Transverse colon (tissue), 4 donors: ENCODE data around the gene TULP4. TPM values are rescaled to one million over a fixed set of nuclear protein-coding genes. Genes with fewer than 3 reads are reported as not detected.

Source experiments
- DNase-seq: peaks from one replicate; pipeline ENCODE4 v3.0.0-alpha.2; 2019
- H3K27ac ChIP-seq, 4 donors: fragments of 200-600 bp; sonication (generic); 2 replicates each; pipeline ENCODE4 v1.5.1; 2016 to 2018; ENCODE audit warnings: inconsistent platforms in 4 of 4
- H3K27me3 ChIP-seq: fragments of 200-600 bp; sonication (generic); 2 replicates; pipeline ENCODE4 v1.5.1; 2017; ENCODE audit warnings: inconsistent platforms
- H3K36me3 ChIP-seq, 4 donors: fragments of 200-600 bp; sonication (generic); 2 replicates each; pipeline ENCODE4 v1.5.1; 2017 to 2019; ENCODE audit warnings: inconsistent platforms in 4 of 4
- H3K4me1 ChIP-seq, 4 donors: fragments of 200-600 bp; sonication (generic); 2 replicates each; pipeline ENCODE4 v1.5.1; 2017 to 2020; ENCODE audit warnings: inconsistent platforms in 4 of 4
- H3K4me3 ChIP-seq, 4 donors: fragments of 200-600 bp; sonication (generic); 1 replicate in 1 of 4; 2 replicates in 3 of 4; pipeline versions ENCODE4 v1.5.1 to v1.6.1; 2017 to 2019; ENCODE audit warnings: inconsistent platforms in 4 of 4
- H3K9me3 ChIP-seq, 2 donors: fragments of 200-600 bp; sonication (generic); 2 replicates each; pipeline ENCODE4 v1.5.1; 2017 to 2019; ENCODE audit warnings: inconsistent platforms in 2 of 2
- EP300 ChIP-seq: sonication (generic); formaldehyde crosslinking; IDR thresholded peaks from one replicate; pipeline ENCODE4 v1.6.1; 2017; ENCODE audit warnings: antibody characterized with exemption, low read depth
- POLR2A ChIP-seq: fragments of 450-650 bp; IDR thresholded peaks from one replicate; pipeline ENCODE4 v1.6.1; 2016; ENCODE audit warnings: antibody characterized with exemption, mild to moderate bottlenecking, moderate library complexity
- POLR2AphosphoS5 ChIP-seq, 3 donors: sonication (generic); formaldehyde crosslinking; IDR thresholded peaks; one replicate each; pipeline ENCODE4 v1.6.1; 2016; ENCODE audit warnings: antibody characterized with exemption in 3 of 3
- WGBS, 2 donors: methylation state at CpG; one replicate each; pipeline ENCODE4 v1.1.5; 2018; ENCODE audit warnings: low coverage in 1 of 2; 5-methylcytosine and 5-hydroxymethylcytosine counted together
- in situ Hi-C, 4 donors: fragments of 200-750 bp; cut with MboI; loops; one replicate each; pipeline versions ENCODE4 v1.15.0 to v1.15.1; 2017; ENCODE audit warnings: low sequenced_read_pairs in 3 of 4, low pct_ligation_motif_present in 1 of 4, low pct_unique_long_range_greater_than_20kb in 1 of 4
- intact Hi-C: fragments of 100-400 bp; cut with DNase I; formaldehyde crosslinking; loops from one replicate; pipeline ENCODE4 v1.15.1; 2023; ENCODE audit warnings: low total_unique reads
- total RNA-seq, 4 donors: library from RNA; depleted of rRNA; stranded (reverse); fragments of >200 nt; gene quantifications; one replicate each; pipeline ENCODE4 v1.1.0, GENCODE V29; 2016
- TF ChIP-seq, protein P1 (sequence below), 5 experiments: fragments of 200-600 bp in 3 of 5; fragments of 450-650 bp in 2 of 5; sonication (generic) in 3 of 5; IDR thresholded peaks; 1 replicate in 2 of 5; 2 replicates in 3 of 5; pipeline ENCODE4 v1.5.1; 2016 to 2017; ENCODE audit warnings: antibody characterized with exemption in 5 of 5, inconsistent platforms in 3 of 5, mild to moderate bottlenecking in 2 of 5, moderate library complexity in 1 of 5

TULP4 gene
- total RNA-seq, 4 donors from 2014 or later, result 53.9 to 138 (median 95.1) TPM

GRCh38 chr6:158353883-158354877, 41.9 kb downstream of the TULP4 start:
- WGBS, 2 donors, result 89 to 92% methylated on average over 11 to 13 of the region's 13 CpGs
- in situ Hi-C loops, result no loop called here
- TF ChIP-seq POLR2AphosphoS5 (IDR thresholded peaks at IDR 0.05), result no peak
- TF ChIP-seq, protein P1, sequence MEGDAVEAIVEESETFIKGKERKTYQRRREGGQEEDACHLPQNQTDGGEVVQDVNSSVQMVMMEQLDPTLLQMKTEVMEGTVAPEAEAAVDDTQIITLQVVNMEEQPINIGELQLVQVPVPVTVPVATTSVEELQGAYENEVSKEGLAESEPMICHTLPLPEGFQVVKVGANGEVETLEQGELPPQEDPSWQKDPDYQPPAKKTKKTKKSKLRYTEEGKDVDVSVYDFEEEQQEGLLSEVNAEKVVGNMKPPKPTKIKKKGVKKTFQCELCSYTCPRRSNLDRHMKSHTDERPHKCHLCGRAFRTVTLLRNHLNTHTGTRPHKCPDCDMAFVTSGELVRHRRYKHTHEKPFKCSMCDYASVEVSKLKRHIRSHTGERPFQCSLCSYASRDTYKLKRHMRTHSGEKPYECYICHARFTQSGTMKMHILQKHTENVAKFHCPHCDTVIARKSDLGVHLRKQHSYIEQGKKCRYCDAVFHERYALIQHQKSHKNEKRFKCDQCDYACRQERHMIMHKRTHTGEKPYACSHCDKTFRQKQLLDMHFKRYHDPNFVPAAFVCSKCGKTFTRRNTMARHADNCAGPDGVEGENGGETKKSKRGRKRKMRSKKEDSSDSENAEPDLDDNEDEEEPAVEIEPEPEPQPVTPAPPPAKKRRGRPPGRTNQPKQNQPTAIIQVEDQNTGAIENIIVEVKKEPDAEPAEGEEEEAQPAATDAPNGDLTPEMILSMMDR (IDR thresholded peaks at IDR 0.05), result no peak
- TF ChIP-seq EP300, result no peak
- TF ChIP-seq POLR2A, result no peak
- Histone ChIP-seq H3K9me3 (no peaks in the 10 kb centered on the region), H3K27me3 (no peaks in the 10 kb centered on the region), H3K4me1 (peaks cover 0 to 21% (median 8%) of the 10 kb centered on the region in 4 donors), H3K36me3 (no peaks in the 10 kb centered on the region), H3K27ac (no peak overlapping the region), H3K4me3 (no peak overlapping the region)
- DNase-seq, result no peak
- intact Hi-C loops, result no loop called here

- 86 to 94% methylated on average over 5 to 12 of the region's 12 CpGs for WGBS, 2 donors
- Histone ChIP-seq H3K4me3 (no peak overlapping the region), H3K27ac (no peak overlapping the region), H3K36me3 (no peaks in the 10 kb centered on the region), H3K9me3 (no peaks in the 10 kb centered on the region), H3K27me3 (no peaks in the 10 kb centered on the region), H3K4me1 (peaks cover 0 to 21% (median 8%) of the 10 kb centered on the region in 4 donors)
- DNase-seq, result no peak
- TF ChIP-seq, protein P1 (IDR thresholded peaks at IDR 0.05), result no peak
- TF ChIP-seq POLR2A (no peak), POLR2AphosphoS5 (IDR thresholded peaks at IDR 0.05) (no peak), EP300 (no peak)
- intact Hi-C loops (no loop called here), in situ Hi-C loops (no loop called here)
These were observed 44.6 kb downstream of the TULP4 start for GRCh38 chr6:158356586-158357546.

DNA sequence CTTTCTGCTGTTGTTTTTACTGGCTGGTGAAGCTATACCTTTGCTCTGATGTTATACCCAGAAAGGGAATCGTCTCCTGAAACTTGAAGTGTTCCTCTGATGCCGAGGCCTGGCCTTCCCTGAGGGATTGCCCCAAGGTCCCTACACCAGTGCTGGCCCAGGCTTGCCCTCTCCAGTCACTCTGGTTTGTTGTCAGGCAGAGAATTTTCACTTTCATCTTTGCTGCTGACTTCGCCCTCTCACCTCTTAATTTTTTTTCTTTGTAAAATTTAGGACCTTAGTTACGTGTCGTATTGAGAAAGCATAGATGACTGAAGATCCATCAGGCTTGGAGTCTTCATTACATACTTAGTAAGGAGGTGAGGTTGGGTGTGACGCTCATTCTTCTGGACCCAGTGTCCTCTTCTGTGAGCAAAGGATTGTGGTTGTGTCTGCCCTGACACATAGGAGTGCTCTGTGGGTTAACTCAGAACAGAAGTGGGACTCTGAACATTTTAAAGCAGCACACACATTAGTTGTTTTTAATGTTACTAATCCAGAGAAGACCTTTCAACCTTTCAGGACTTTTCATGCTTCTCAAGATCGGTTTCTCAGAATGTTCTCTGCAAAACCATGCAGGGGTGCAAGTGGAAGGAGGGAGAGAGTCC, 45.4 kb downstream of the TULP4 start:
- H3K4me1 ChIP-seq, result peaks cover 0 to 21% (median 8%) of the 10 kb centered on the region in 4 donors
- H3K4me3 ChIP-seq, result no peak overlapping the region
- H3K36me3 ChIP-seq, result no peaks in the 10 kb centered on the region
- intact Hi-C loops (no loop called here), in situ Hi-C loops (no loop called here)
- no peaks in the 10 kb centered on the region for H3K9me3 ChIP-seq
- TF ChIP-seq POLR2A (no peak), EP300 (no peak), POLR2AphosphoS5 (IDR thresholded peaks at IDR 0.05) (no peak)
- TF ChIP-seq, protein P1 (IDR thresholded peaks at IDR 0.05), result no peak
- 80 to 87% methylated on average over 4 to 7 of the region's 7 CpGs for WGBS, 2 donors
- no peak overlapping the region for H3K27ac ChIP-seq
- H3K27me3 ChIP-seq, result no peaks in the 10 kb centered on the region
- DNase-seq, result no peak
